IMR-90 (cell line): ENCODE results near the gene COL2A1.

ENCODE experiments used
- BHLHE40 ChIP-seq: fragments of 150-350 bp; IDR thresholded peaks from 2 replicates; pipeline ENCODE4 v1.6.1; 2016; ENCODE audit warnings: mild to moderate bottlenecking, low read depth, low read length
- CEBPB ChIP-seq: IDR thresholded peaks from 2 replicates; pipeline ENCODE4 v1.6.1; 2012; ENCODE audit warnings: low read depth, low read length, improper control_type of control experiment
- CTCF ChIP-seq: conservative IDR thresholded peaks from 2 replicates; pipeline ENCODE4 v1.5.1; 2012; ENCODE audit warnings: mild to moderate bottlenecking, low read depth, low read length, improper control_type of control experiment
- MAFK ChIP-seq: IDR thresholded peaks from 2 replicates; pipeline ENCODE4 v1.6.1; 2012; ENCODE audit warnings: low read depth, low read length, improper control_type of control experiment
- MAZ ChIP-seq: IDR thresholded peaks from 2 replicates; pipeline ENCODE4 v1.6.1; 2012; ENCODE audit warnings: low read depth, mild to moderate bottlenecking, low read length, improper control_type of control experiment, moderate library complexity, borderline replicate concordance
- MXI1 ChIP-seq: IDR thresholded peaks from 2 replicates; pipeline ENCODE4 v1.6.1; 2012; ENCODE audit warnings: low read depth, mild to moderate bottlenecking, low read length, moderate library complexity, borderline replicate concordance
- NFE2L2 ChIP-seq: fragments of 150-350 bp; IDR thresholded peaks from 2 replicates; pipeline ENCODE4 v1.6.1; 2016; ENCODE audit warnings: low read depth, mild to moderate bottlenecking, low read length
- POLR2A ChIP-seq: IDR thresholded peaks from 2 replicates; pipeline ENCODE4 v1.6.1; 2012; ENCODE audit warnings: mild to moderate bottlenecking, low read depth, low read length
- RAD21 ChIP-seq: IDR thresholded peaks from 2 replicates; pipeline ENCODE4 v1.6.1; 2012; ENCODE audit warnings: low read length, improper control_type of control experiment
- RCOR1 ChIP-seq: IDR thresholded peaks from 2 replicates; pipeline ENCODE4 v1.6.1; 2012; ENCODE audit warnings: mild to moderate bottlenecking, low read length, improper control_type of control experiment; ENCODE audit not compliant: insufficient replicate concordance
- RFX5 ChIP-seq: IDR thresholded peaks from 2 replicates; pipeline ENCODE4 v1.8.0; 2012; ENCODE audit warnings: low read depth, mild to moderate bottlenecking, low read length, moderate library complexity
- SMC3 ChIP-seq: fragments of 150-350 bp; IDR thresholded peaks from 2 replicates; pipeline ENCODE4 v1.6.1; 2016; ENCODE audit warnings: low read depth, mild to moderate bottlenecking, antibody characterized with exemption, low read length, moderate library complexity
- USF2 ChIP-seq: fragments of 150-350 bp; IDR thresholded peaks from 2 replicates; pipeline ENCODE4 v1.6.1; 2017; ENCODE audit warnings: mild to moderate bottlenecking, antibody characterized with exemption, low read length, low read depth

- TF ChIP-seq CTCF (no peak), POLR2A (no peak), USF2 (no peak), RCOR1 (no peak), RAD21 (no peak), BHLHE40 (no peak), CEBPB (no peak), RFX5 (no peak), MAFK (no peak), NFE2L2 (no peak), MAZ (no peak), SMC3 (no peak), MXI1 (no peak)
Measured at GRCh38 chr12:47986832-47987231, 17.4 kb downstream of the COL2A1 start.
